AG04450 (cell line): ENCODE measurements around the gene RASA3. TPM values are rescaled to one million over a fixed set of nuclear protein-coding genes. Genes with fewer than 3 reads are reported as not detected.

Experiments
- CTCF ChIA-PET: fragments of 300-600, 350-600 bp; formaldehyde crosslinking; extraction: SDS; loops from one replicate; lab custom pipeline; 2022; ENCODE audit warnings: antibody characterized with exemption, inconsistent platforms; lab: Charles Lee
- POLR2A ChIA-PET: fragments of 350-600 bp; formaldehyde crosslinking; extraction: SDS; loops from one replicate; lab custom pipeline; 2021; ENCODE audit warnings: antibody characterized with exemption, inconsistent platforms; lab: Yijun Ruan, JAX
- DNase-seq: peaks from one replicate; pipeline ENCODE4 v3.0.0-alpha.2; 2011; ENCODE audit warnings: low read depth, low spot score
- H3K27ac ChIP-seq: one replicate; pipeline ENCODE4 v1.5.1; 2012; ENCODE audit warnings: low read depth, low read length, control low read depth
- H3K27me3 ChIP-seq: one replicate; pipeline ENCODE4 v1.6.0; 2012; ENCODE audit warnings: low read length; ENCODE audit not compliant: control insufficient read depth, insufficient read depth
- H3K4me3 ChIP-seq: 2 replicates; pipeline ENCODE4 v1.5.1; 2011; ENCODE audit warnings: mild to moderate bottlenecking, low read depth, low read length, control low read depth
- H3K9me3 ChIP-seq: 2 replicates; pipeline ENCODE4 v1.5.1; 2012; ENCODE audit warnings: low read length; ENCODE audit not compliant: control insufficient read depth, insufficient read depth
- polyA plus RNA-seq: library from polyadenylated mRNA; depleted of rRNA; stranded (reverse); fragments of >200 nt; gene quantifications from 2 replicates; pipeline ENCODE4 v1.2.3, GENCODE V29; 2011
- TF ChIP-seq, protein P1 (sequence below): IDR thresholded peaks from 2 replicates; pipeline ENCODE4 v1.5.1; 2011; ENCODE audit warnings: low read depth, low read length, control low read depth, inconsistent platforms

RASA3 gene
- polyA plus RNA-seq, 1 experiment, result 25.2 TPM

DNA sequence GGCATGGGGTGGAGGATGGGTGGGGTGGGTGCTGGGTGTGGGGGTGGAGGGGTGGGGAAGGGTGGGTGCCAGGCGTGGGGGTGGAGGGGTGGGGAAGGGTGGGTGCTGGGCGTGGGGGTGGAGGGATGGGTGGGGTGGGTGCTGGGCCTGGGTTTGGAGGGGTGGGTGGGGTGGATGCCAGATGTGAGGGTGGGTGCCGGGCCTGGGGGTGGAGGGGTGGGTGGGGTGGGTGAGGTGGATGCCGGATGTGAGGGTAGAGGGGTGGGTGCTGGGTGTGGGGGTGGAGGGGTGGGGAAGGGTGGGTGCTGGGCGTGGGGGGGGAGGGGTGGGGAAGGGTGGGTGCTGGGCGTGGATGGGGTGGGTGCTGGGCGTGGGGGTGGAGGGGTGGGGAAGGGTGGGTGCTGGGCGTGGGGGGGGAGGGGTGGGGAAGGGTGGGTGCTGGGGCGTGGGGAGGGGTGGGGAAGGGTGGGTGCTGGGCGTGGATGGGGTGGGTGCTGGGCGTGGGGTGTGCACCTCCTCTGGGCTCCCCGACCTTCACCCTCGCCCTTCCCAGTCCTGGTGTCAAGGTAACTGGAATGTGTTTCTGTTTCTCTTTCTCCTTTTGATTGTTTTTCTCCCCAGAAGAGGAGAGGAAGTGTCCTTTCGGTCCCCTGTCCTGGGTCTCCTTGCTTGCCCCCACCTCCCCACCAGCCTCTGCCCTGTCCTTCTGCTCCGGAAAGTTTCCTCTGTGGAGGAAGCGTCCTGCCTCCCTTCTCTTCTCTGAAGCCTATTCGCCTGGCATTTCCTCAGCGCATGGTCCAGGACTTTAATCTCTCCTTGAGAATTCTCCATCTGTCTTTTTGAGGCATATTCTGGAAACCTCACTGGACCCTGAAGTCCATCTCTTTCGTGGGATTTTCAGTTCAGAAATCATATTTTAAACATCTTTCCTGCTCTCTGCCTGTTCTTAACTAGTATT, 23.8 kb upstream of the RASA3 start:
- peaks cover 3% of the 10 kb centered on the region; the same call in 1 of the 2 replicates for H3K9me3 ChIP-seq
- no peak for DNase-seq
- CTCF ChIA-PET, result no interaction called here
- H3K27ac ChIP-seq, result no peak overlapping the region
- TF ChIP-seq, protein P1, sequence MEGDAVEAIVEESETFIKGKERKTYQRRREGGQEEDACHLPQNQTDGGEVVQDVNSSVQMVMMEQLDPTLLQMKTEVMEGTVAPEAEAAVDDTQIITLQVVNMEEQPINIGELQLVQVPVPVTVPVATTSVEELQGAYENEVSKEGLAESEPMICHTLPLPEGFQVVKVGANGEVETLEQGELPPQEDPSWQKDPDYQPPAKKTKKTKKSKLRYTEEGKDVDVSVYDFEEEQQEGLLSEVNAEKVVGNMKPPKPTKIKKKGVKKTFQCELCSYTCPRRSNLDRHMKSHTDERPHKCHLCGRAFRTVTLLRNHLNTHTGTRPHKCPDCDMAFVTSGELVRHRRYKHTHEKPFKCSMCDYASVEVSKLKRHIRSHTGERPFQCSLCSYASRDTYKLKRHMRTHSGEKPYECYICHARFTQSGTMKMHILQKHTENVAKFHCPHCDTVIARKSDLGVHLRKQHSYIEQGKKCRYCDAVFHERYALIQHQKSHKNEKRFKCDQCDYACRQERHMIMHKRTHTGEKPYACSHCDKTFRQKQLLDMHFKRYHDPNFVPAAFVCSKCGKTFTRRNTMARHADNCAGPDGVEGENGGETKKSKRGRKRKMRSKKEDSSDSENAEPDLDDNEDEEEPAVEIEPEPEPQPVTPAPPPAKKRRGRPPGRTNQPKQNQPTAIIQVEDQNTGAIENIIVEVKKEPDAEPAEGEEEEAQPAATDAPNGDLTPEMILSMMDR, result no peak
- peaks cover 22% of the 10 kb centered on the region for H3K27me3 ChIP-seq
- H3K4me3 ChIP-seq, result no peak overlapping the region
- POLR2A ChIA-PET, result no interaction called here

DNA sequence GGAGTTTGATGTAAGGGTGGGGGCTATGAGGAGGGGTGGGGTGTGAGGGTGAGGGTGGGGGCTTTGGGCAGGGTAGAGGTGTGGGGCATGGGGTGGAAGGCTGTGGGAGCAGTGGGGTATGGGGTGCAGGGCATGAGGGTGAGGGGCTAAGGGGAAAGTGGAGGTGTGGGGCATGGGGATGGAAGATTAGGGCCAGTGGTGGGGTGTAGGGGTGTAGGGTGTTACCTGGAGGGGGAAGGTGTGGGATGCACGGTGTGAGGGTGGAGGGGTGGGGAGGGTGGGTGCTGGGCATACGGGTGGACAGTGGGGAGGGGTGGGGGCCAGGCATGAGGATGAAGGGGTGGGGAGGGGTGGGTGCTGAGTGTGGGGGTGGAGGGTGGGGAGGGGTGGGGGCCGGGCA, 22.9 kb upstream of the RASA3 start:
- Histone ChIP-seq H3K27ac (no peak overlapping the region), H3K9me3 (no peaks in the 10 kb centered on the region; the same call in 1 of the 2 replicates), H3K27me3 (peaks cover 20% of the 10 kb centered on the region), H3K4me3 (no peak overlapping the region)
- POLR2A ChIA-PET, result no interaction called here
- CTCF ChIA-PET, result no interaction called here
- no peak for DNase-seq
- TF ChIP-seq, protein P1, result no peak

DNA sequence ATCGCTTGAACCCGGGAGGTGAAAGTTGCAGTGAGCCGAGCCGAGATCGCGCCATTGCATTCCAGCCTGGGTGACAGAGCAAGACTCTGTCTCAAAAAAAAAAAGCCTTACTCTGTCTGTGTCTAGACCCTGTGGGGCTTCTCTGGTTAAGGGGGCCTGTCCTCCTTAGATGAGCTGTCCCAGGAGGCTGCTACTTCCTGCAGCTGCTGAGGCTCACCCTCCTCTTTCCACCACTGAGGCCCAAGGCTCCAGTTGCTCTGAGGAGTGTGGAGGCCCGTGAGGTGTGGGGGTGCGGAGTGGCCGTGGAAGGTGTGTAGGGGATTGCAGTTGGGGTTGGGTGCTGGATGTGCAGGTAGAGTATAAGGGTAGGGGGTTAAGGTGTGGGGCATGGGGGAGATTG, 22.1 kb upstream of the RASA3 start:
- TF ChIP-seq, protein P1, result no peak
- H3K27ac ChIP-seq, result no peak overlapping the region
- H3K27me3 ChIP-seq, result peaks cover 17% of the 10 kb centered on the region
- ChIA-PET POLR2A (no interaction called here), CTCF (no interaction called here)
- no peaks in the 10 kb centered on the region; the same call in 1 of the 2 replicates for H3K9me3 ChIP-seq
- no peak overlapping the region for H3K4me3 ChIP-seq
- DNase-seq, result no peak

DNA sequence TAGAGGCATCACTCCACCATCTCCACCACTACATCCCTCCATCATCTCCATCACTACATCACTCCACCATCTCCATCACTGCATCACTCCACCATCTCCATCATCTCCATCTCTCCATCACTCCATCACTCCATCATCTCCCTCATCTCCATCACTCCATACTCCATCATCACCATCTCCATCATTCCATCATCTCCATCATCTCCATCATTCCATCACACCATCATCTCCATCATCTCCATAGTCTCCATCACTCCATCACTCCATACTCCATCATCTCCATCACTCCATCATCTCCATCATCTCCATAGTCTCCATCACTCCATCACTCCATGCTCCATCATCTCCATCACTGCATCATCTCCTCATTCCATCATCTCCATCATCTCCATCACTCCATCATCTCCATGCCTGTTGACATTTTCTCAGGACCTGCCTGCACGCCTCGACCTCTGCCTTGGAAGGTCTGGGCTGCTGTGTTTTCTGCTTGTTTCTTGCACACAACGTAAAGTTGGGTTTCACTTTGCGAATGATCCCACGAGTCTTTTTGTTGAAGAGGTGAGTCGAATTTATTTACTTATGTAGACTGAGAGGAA, 21.2 kb upstream of the RASA3 start:
- Histone ChIP-seq H3K4me3 (no peak overlapping the region), H3K9me3 (no peaks in the 10 kb centered on the region; the same call in 1 of the 2 replicates), H3K27me3 (peaks cover 17% of the 10 kb centered on the region), H3K27ac (no peak overlapping the region)
- ChIA-PET POLR2A (no interaction called here), CTCF (no interaction called here)
- DNase-seq, result no peak
- TF ChIP-seq, protein P1, result no peak
